Spinal cord (tissue), 10 donors: ENCODE results near the gene TCP11. TPM values are rescaled to one million over a fixed set of nuclear protein-coding genes. Genes with fewer than 3 reads are reported as not detected.
"Not testable (repeated sequence)": the region's sequence is repeated elsewhere in the genome, so short reads cannot be mapped to it uniquely, and the experiment has no call there.

Source experiments
- DNase-seq, 6 donors: peaks; one replicate each; pipeline versions ENCODE4 v3.0.0 to v3.0.0-alpha.2; 2013 to 2015; ENCODE audit warnings: low spot score in 6 of 6, low read depth in 4 of 6
- H3K27ac ChIP-seq: one replicate; pipeline ENCODE4 v1.5.1; 2013; ENCODE audit warnings: low read depth, low read length, control low read depth
- H3K27me3 ChIP-seq: one replicate; pipeline ENCODE4 v1.6.1; 2013; ENCODE audit warnings: low read length; ENCODE audit not compliant: control insufficient read depth, insufficient read depth
- H3K36me3 ChIP-seq: one replicate; pipeline ENCODE4 v1.6.1; 2013; ENCODE audit warnings: low read length; ENCODE audit not compliant: control insufficient read depth, insufficient read depth
- H3K4me1 ChIP-seq: one replicate; pipeline ENCODE4 v1.6.1; 2013; ENCODE audit warnings: low read length; ENCODE audit not compliant: control insufficient read depth, insufficient read depth
- H3K4me3 ChIP-seq: one replicate; pipeline ENCODE4 v1.5.1; 2013; ENCODE audit warnings: low read depth, low read length, control low read depth
- H3K9me3 ChIP-seq: one replicate; pipeline ENCODE4 v1.6.1; 2013; ENCODE audit warnings: low read length; ENCODE audit not compliant: control insufficient read depth, insufficient read depth
- WGBS: methylation state at CpG from one replicate; pipeline ENCODE4 v1.1.5; 2013; ENCODE audit warnings: missing lambda C conversion rate; ENCODE audit not compliant: insufficient coverage; 5-methylcytosine and 5-hydroxymethylcytosine counted together
- polyA plus RNA-seq, 2 donors: library from polyadenylated mRNA; unstranded; fragments of 120-200 nt; gene quantifications; one replicate each; pipeline ENCODE4 v1.2.1, GENCODE V29; 2013; ENCODE audit not compliant: insufficient read length in 2 of 2
- total RNA-seq, 2 donors: library from RNA; depleted of rRNA in 1 of 2; stranded (reverse); fragments of 120-200 nt in 1 of 2; fragments of >200 nt in 1 of 2; gene quantifications; one replicate each; pipeline versions ENCODE4 v1.2.3 to v1.2.4, GENCODE V29; 2013 to 2014
- donor health status: healthy.

The TCP11 gene
- total and polyA plus RNA-seq, 4 donors, result 0.30 to 2.0 (median 0.45) TPM

GRCh38 chr6:35107208-35107607, 33.9 kb downstream of the TCP11 start:
- not testable (repeated sequence) for H3K4me3 ChIP-seq, DNase-seq, H3K4me1 ChIP-seq, H3K27ac ChIP-seq, H3K36me3 ChIP-seq, H3K9me3 ChIP-seq, H3K27me3 ChIP-seq
- 92% methylated on average over 7 of the region's 8 CpGs for WGBS

GRCh38 chr6:35106061-35106460, 35.1 kb downstream of the TCP11 start:
- H3K27me3 ChIP-seq, H3K27ac ChIP-seq, DNase-seq, H3K36me3 ChIP-seq, H3K4me1 ChIP-seq, H3K9me3 ChIP-seq, H3K4me3 ChIP-seq: not testable (repeated sequence)
- WGBS, result 74% methylated on average over 4 of the region's 6 CpGs

GRCh38 chr6:35105078-35105477, 36.1 kb downstream of the TCP11 start:
- no peaks in the 10 kb centered on the region for H3K36me3 ChIP-seq
- DNase-seq, result no peak
- no peaks in the 10 kb centered on the region for H3K27me3 ChIP-seq
- no peak overlapping the region for H3K4me3 ChIP-seq
- peaks cover 4% of the 10 kb centered on the region for H3K9me3 ChIP-seq
- no peak overlapping the region for H3K27ac ChIP-seq
- H3K4me1 ChIP-seq, result no peaks in the 10 kb centered on the region
- 80% methylated on average over 1 of the region's 3 CpGs for WGBS

GRCh38 chr6:35099116-35099515, 42.0 kb downstream of the TCP11 start:
- Histone ChIP-seq H3K4me3 (no peak overlapping the region), H3K36me3 (no peaks in the 10 kb centered on the region), H3K27me3 (no peaks in the 10 kb centered on the region), H3K9me3 (no peaks in the 10 kb centered on the region), H3K27ac (no peak overlapping the region), H3K4me1 (peaks cover 2% of the 10 kb centered on the region)
- no peak for DNase-seq
- 90% methylated on average over 3 of the region's 5 CpGs for WGBS

- no peaks in the 10 kb centered on the region for H3K9me3 ChIP-seq
- no peak overlapping the region for H3K27ac ChIP-seq
- no peaks in the 10 kb centered on the region for H3K36me3 ChIP-seq
- no peaks in the 10 kb centered on the region for H3K27me3 ChIP-seq
- 50% methylated on average over 2 of the region's 4 CpGs for WGBS
- DNase-seq, result peak in 1 of 6 donors; percentile 24
- peaks cover 16% of the 10 kb centered on the region for H3K4me1 ChIP-seq
- no peak overlapping the region for H3K4me3 ChIP-seq
These were observed 44.8 kb downstream of the TCP11 start for GRCh38 chr6:35096129-35096862.

GRCh38 chr6:35094183-35094582, 47.0 kb downstream of the TCP11 start:
- no peak overlapping the region for H3K27ac ChIP-seq
- no CpG with 5 or more reads among the region's 4 CpGs for WGBS
- peaks cover 29% of the 10 kb centered on the region for H3K4me1 ChIP-seq
- H3K36me3 ChIP-seq, result peaks cover 12% of the 10 kb centered on the region
- no peaks in the 10 kb centered on the region for H3K9me3 ChIP-seq
- no peaks in the 10 kb centered on the region for H3K27me3 ChIP-seq
- no peak for DNase-seq
- H3K4me3 ChIP-seq, result no peak overlapping the region

- H3K27me3 ChIP-seq, result no peaks in the 10 kb centered on the region
- peaks cover 16% of the 10 kb centered on the region for H3K36me3 ChIP-seq
- DNase-seq, result no peak
- no peak overlapping the region for H3K4me3 ChIP-seq
- H3K27ac ChIP-seq, result no peak overlapping the region
- 84% methylated on average over 6 of the region's 6 CpGs for WGBS
- no peaks in the 10 kb centered on the region for H3K9me3 ChIP-seq
- peaks cover 33% of the 10 kb centered on the region for H3K4me1 ChIP-seq
These were observed 47.4 kb downstream of the TCP11 start for GRCh38 chr6:35093783-35094182.

GRCh38 chr6:35093118-35093445, 48.1 kb downstream of the TCP11 start:
- Histone ChIP-seq H3K27ac (no peak overlapping the region), H3K36me3 (peaks cover 23% of the 10 kb centered on the region), H3K27me3 (no peaks in the 10 kb centered on the region), H3K9me3 (no peaks in the 10 kb centered on the region), H3K4me1 (peaks cover 36% of the 10 kb centered on the region), H3K4me3 (no peak overlapping the region)
- DNase-seq, result no peak
- 80% methylated on average over 1 of the region's 5 CpGs for WGBS

GRCh38 chr6:35092362-35093117, 48.6 kb downstream of the TCP11 start:
- Histone ChIP-seq H3K36me3 (peaks cover 28% of the 10 kb centered on the region), H3K9me3 (no peaks in the 10 kb centered on the region), H3K27ac (no peak overlapping the region), H3K4me3 (no peak overlapping the region), H3K27me3 (no peaks in the 10 kb centered on the region), H3K4me1 (peaks cover 36% of the 10 kb centered on the region)
- DNase-seq, result peak in 1 of 6 donors; percentile 26
- 79% methylated on average over 5 of the region's 5 CpGs for WGBS
